SHP77 (cell line): ENCODE results near the gene UMAD1.
"Not testable (repeated sequence)": the region's sequence is repeated elsewhere in the genome, so short reads cannot be mapped to it uniquely, and the experiment has no call there.

Source experiments
- DNase-seq, 2 experiments: peaks; one replicate each; lab custom pipeline; 2025; lab: John Stamatoyannopoulos, UW

UMAD1 gene

GRCh38 chr7:7798510-7798909 lies 158.0 kb downstream of the UMAD1 start:
- DNase-seq = peak in 1 of 2 experiments; percentile 17

GRCh38 chr7:7799138-7799537 lies 158.6 kb downstream of the UMAD1 start:
- peak; percentile 77 to 78 for DNase-seq

GRCh38 chr7:7802531-7802930 lies 162.0 kb downstream of the UMAD1 start:
- no peak for DNase-seq

- DNase-seq = no peak
These were observed 163.2 kb downstream of the UMAD1 start for GRCh38 chr7:7803715-7804178.

GRCh38 chr7:7804822-7805221 lies 164.3 kb downstream of the UMAD1 start:
- DNase-seq = not testable (repeated sequence)

GRCh38 chr7:7805511-7806153 lies 165.1 kb downstream of the UMAD1 start:
- DNase-seq = no peak

GRCh38 chr7:7808156-7808555 lies 167.6 kb downstream of the UMAD1 start:
- DNase-seq = no peak

- DNase-seq = no peak
These were observed 168.1 kb downstream of the UMAD1 start for GRCh38 chr7:7808626-7809025.

- DNase-seq = no peak
These were observed 169.8 kb downstream of the UMAD1 start for GRCh38 chr7:7810380-7810779.

GRCh38 chr7:7810826-7811225 lies 170.3 kb downstream of the UMAD1 start:
- DNase-seq = no peak

- DNase-seq = no peak
These were observed 171.6 kb downstream of the UMAD1 start for GRCh38 chr7:7812112-7812511.

- no peak for DNase-seq
These were observed 174.8 kb downstream of the UMAD1 start for GRCh38 chr7:7815395-7815794.

- DNase-seq = no peak
These were observed 175.5 kb downstream of the UMAD1 start for GRCh38 chr7:7816084-7816483.

GRCh38 chr7:7816816-7817536 lies 176.4 kb downstream of the UMAD1 start:
- DNase-seq = no peak

- no peak for DNase-seq
These were observed 177.2 kb downstream of the UMAD1 start for GRCh38 chr7:7817748-7818147.

GRCh38 chr7:7818179-7818578 lies 177.6 kb downstream of the UMAD1 start:
- not testable (repeated sequence) for DNase-seq

- no peak for DNase-seq
These were observed 179.1 kb downstream of the UMAD1 start for GRCh38 chr7:7819442-7820247.

GRCh38 chr7:7820409-7820808 lies 179.9 kb downstream of the UMAD1 start:
- DNase-seq = no peak

- no peak for DNase-seq
These were observed 180.4 kb downstream of the UMAD1 start for GRCh38 chr7:7820939-7821338.

- DNase-seq = no peak
These were observed 181.0 kb downstream of the UMAD1 start for GRCh38 chr7:7821517-7821916.

- DNase-seq = not testable (repeated sequence)
These were observed 184.7 kb downstream of the UMAD1 start for GRCh38 chr7:7825294-7825693.

GRCh38 chr7:7829667-7830066 lies 189.1 kb downstream of the UMAD1 start:
- DNase-seq = peak in 1 of 2 experiments; percentile 12
